HG03439 (cell line): ENCODE measurements around the gene CNTFR.
A peak's percentile ranks its signal among the peaks of the same experiment; 100 is the strongest.
"Not testable (repeated sequence)": the region's sequence is repeated elsewhere in the genome, so short reads cannot be mapped to it uniquely, and the experiment has no call there.

Experiments used
- ATAC-seq: cut with Tn5 transposase; IDR thresholded peaks from one replicate; pipeline ENCODE4 v1.9.1; 2021; ENCODE audit warnings: mild to moderate bottlenecking, moderate library complexity; ENCODE audit not compliant: unreplicated experiment

CNTFR gene

GRCh38 chr9:34589636-34590380 lies at the start of gene CNTFR:
CNTFR (minus strand) TSS chr9:34589724; CDS start chr9:34568981, 20,743 bp downstream.
- ATAC-seq, result no peak

DNA sequence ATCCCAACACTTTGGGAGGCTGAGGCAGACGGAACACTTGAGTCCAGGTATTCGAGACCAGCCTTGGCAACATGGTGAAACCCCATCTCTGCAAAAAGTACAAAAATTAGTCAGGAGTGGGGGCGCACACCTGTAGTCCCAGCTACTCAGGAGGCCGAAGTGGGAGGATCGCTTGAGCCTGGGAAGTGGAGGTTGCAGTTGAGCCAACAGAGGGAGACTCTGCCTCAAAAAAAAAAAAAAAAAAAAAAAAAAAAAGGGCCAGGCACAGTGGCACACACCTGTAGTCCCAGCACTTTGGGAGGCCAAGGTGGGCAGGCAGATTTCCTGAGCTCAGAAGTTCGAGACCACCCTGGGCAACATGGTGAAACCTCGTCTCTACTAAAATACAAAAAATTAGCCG lies 49.8 kb upstream of the CNTFR start:
- ATAC-seq, result not testable (repeated sequence)

- ATAC-seq, result no peak
Measured at GRCh38 chr9:34638138-34638445, 48.6 kb upstream of the CNTFR start.

DNA sequence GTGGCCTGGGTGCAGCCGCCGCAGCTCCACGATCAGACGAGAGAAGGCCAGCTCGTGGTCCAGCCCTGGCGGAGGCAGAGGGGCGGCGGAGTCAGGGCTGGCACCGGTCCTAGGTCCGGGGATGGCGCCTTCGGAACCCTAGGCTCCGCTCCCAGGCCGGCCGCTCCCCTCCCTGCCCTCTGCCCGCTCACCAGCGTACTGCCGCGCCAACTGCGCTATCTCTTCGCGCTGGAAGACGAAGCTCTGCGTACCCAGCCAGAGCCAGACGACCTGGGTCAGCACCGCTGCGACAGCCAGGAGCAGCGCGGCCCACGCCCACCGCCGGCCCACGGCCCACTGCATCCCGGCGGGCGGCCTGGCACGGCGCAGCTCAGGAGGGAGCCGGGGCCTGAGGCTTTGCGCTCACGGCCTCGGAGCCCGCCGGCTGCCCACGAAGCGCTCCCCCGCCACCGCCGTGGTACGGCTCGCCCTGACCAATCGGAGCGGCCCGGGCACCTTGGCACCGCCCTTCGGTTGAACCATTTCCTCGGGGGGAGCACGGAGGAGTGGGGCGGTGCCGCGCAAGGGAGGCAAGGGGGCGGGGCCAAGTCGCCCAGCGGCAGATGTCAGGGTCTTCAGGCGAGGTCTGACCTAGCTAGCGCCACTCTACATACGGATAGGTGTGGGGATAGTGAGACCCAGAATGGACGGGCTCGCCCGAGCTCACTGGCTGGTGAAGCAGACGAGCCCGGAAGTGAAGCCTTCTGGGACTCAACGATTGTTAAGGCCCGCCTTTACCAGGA lies 48.0 kb upstream of the CNTFR start, which contains the start of gene SIGMAR1:
Gene SIGMAR1, minus strand, starts transcription at position 432 of the 782 bp plus-strand sequence. Its CDS starts 90 bp downstream, at position 342.
- ATAC-seq, result peak; percentile 82

- ATAC-seq, result peak; percentile 24
Measured at GRCh38 chr9:34636791-34637355, 47.3 kb upstream of the CNTFR start.

- no peak for ATAC-seq
Measured at GRCh38 chr9:34635556-34635955, 46.0 kb upstream of the CNTFR start.

- no peak for ATAC-seq
Measured at GRCh38 chr9:34634551-34635248, 45.2 kb upstream of the CNTFR start.

DNA sequence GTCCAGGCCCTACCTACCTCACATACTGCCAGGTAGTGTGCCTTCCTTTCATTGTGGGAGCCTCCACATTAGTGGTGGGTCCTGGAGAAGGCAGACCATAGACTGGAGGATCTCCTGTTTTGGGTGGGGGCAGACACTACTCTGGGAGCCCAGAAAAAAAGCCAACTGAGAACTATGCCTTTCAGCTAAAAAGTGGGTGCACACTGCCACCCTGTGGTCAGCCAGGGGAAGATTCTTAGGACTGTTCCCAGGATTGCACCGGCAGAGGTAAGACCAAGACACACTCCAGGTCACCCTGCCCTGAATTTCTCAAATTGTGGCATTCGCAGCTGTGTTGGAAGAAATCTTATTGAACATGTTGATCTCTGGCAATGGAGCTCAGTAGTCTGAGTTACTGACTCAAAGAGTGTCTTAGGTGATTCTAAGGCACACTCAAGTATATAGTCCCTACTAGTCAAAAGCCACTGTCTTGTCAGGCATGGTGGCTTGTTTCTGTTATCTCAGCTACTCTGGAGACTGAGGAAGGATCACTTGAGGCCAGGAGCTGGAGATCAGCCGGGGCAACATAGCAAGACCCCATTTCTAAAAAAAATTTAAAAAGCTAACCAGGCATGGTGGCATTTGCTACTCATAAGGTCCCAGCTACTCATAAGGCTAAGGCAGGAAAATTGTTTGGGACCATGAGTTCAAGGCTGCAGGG lies 44.5 kb upstream of the CNTFR start:
- ATAC-seq, result no peak

GRCh38 chr9:34633166-34633565 lies 43.6 kb upstream of the CNTFR start:
- ATAC-seq, result no peak

- ATAC-seq, result no peak
Measured at GRCh38 chr9:34630402-34631154, 41.1 kb upstream of the CNTFR start.

GRCh38 chr9:34629491-34629808 lies 39.9 kb upstream of the CNTFR start:
- no peak for ATAC-seq

DNA sequence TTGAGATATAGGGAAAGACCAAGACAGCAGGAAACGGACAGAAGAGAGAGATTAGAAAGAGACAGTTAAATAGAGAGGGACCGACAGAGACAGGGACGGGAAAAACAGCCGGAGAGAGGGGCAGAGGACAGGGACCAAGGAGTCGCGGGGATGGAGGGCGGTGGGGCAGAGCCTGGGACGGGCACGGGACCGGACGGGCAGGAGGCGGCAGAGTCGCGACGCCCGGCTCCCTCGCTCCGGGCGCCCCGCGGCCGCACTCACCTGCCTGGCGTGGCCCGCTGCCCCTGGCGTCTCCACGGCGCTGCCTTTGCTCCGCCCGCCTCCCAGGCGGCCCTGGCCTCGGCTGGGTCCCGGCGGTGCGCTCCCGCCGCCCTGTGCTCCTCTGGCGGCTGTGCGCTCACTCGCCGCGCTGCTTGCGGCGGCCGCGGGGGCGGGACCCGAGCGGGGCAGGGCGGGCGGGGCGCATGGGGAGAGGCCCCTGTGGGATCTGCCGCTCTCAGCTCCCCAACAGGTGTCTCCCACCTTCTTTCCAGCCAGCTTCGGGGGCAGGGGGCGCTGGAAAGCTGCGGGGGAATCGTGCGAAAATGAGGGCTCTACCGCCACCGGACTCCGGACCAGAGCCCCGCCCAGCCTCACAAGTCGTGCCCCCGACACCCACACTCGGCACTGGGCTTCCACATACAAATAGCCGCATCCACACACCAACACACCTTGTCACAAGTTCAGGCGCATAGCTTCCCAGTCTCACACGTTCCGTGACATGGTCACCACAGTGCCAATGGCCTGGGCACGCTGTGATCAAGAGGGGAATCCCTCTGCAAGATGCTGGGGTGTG lies 39.3 kb upstream of the CNTFR start, which contains the start of gene ARID3C:
Gene ARID3C, minus strand, starts transcription at position 411 of the 835 bp plus-strand sequence. CDS start 1,052 bp downstream, outside the sequence.
- no peak for ATAC-seq

- ATAC-seq, result no peak
Measured at GRCh38 chr9:34627716-34628655, 38.5 kb upstream of the CNTFR start.

- ATAC-seq, result no peak
Measured at GRCh38 chr9:34625186-34625486, 35.6 kb upstream of the CNTFR start.

DNA sequence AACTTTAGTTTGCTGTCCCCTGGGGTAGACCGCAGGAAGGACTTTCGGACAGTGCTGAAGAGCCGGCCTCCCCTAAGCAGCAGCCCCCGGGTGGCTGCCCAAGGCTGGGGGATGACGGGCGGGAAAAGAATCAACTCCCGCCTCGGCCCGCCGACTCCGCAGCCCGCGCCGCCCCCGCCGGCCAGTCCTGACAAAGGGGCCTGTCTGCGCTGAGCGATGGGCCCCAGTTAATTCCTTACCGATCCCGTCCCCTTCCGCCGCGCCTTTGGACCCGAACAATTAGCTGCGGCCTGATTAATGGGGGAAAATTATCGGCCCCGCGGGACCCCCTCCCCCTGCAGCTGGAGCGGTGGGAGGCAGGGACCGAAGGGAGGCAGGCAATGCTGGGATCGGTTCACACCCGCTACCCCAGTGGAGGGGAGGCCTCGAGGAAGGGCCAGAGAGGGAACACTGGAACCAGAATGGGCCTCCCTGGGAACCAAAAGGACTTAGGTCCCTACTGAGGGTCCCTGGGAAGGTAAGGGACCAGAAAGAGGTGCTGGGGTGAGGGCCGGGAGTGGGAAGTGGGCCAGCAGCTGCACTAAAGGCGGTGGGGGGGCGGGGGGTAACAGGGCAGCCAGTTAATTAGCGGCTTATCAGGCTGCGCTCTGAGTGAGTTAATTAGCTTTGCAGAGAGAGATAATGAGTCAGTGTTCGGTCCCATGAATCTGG lies 35.1 kb upstream of the CNTFR start:
- ATAC-seq, result no peak

DNA sequence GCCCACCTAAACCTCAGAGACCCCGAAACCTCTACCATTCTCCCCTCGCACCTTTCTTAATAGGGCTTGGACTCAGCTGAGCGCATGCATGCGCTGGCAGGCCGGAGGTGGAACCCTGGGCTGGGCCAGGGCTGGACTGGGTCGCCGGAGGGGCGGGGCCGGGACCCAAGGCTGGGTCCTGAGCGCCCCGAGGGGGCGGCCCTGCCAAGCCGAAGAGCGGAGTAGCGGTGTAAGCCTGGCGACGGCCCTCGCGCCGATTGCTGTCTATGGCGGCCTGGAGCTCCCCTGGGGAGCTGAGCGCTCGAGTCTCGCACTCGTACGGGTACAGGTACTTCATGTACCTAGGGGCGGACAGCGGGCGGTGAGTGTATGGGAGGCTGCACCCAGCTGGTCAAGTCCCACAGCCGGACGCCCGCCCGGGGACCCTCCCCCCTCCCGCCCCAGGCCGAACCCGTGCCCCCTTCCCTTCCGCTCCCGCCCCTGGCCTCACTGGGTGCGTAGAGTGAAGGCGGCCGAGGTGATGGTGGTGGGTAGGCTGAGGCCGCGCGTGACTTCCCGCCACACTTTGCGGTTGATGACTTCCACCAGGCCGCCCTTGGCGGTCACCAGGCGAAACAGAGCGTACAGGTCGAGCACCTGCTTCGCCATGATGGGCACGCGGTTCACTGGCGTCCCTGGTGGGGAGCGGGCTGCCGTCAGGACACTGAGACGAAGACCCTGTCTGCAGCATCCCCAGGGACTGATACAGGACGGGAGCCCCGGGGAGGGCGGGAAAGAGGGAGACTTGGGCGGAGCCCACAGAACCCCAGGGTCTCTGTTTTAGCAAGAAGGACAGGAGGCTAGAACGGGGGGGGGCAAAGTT lies 34.1 kb upstream of the CNTFR start:
- no peak for ATAC-seq
